ENCODE results near the gene ALAS1. TPM values are rescaled to one million over a fixed set of nuclear protein-coding genes. Genes with fewer than 3 reads are reported as not detected.

The ALAS1 gene
- total RNA-seq, 1 donor from 2014 or later = 78.9 TPM

- H3K36me3 ChIP-seq = peaks cover 34% of the 10 kb centered on the region
- DNase-seq = no peak
- peak overlapping the region; percentile 78 for H3K27ac ChIP-seq
- peaks cover 50% of the 10 kb centered on the region for H3K4me1 ChIP-seq
- no peaks in the 10 kb centered on the region for H3K27me3 ChIP-seq
- ATAC-seq = no peak
- intact Hi-C loops (cut with DNase I) = no loop called here
- H3K9me3 ChIP-seq = no peaks in the 10 kb centered on the region
- TF ChIP-seq CTCF (IDR thresholded peaks at IDR 0.05) = no peak
- H3K4me3 ChIP-seq = no peak overlapping the region
Observed at GRCh38 chr3:52217409-52217805, 19.4 kb downstream of the ALAS1 start.

GRCh38 chr3:52218026-52218425 lies 20.1 kb downstream of the ALAS1 start:
- no peak for TF ChIP-seq CTCF (IDR thresholded peaks at IDR 0.05)
- H3K4me1 ChIP-seq = peaks cover 50% of the 10 kb centered on the region
- no peaks in the 10 kb centered on the region for H3K9me3 ChIP-seq
- intact Hi-C loops (cut with DNase I) = no loop called here
- H3K4me3 ChIP-seq = no peak overlapping the region
- ATAC-seq (no peak), DNase-seq (no peak)
- H3K36me3 ChIP-seq = peaks cover 28% of the 10 kb centered on the region
- H3K27me3 ChIP-seq = no peaks in the 10 kb centered on the region
- peak overlapping the region; percentile 78 for H3K27ac ChIP-seq

GRCh38 chr3:52218454-52218853 lies 20.5 kb downstream of the ALAS1 start:
- DNase-seq = peak; percentile 60

GRCh38 chr3:52218937-52219650 lies 21.1 kb downstream of the ALAS1 start:
- H3K27ac ChIP-seq = peak overlapping the region; percentile 78
- DNase-seq = peak; percentile 79

More at GRCh38 chr3:52218454-52218853, 20.5 kb downstream of the ALAS1 start:
- ATAC-seq = no peak
- no peak for TF ChIP-seq CTCF (IDR thresholded peaks at IDR 0.05)
- peaks cover 50% of the 10 kb centered on the region for H3K4me1 ChIP-seq
- H3K9me3 ChIP-seq = no peaks in the 10 kb centered on the region
- H3K36me3 ChIP-seq = peaks cover 24% of the 10 kb centered on the region
- intact Hi-C loops (cut with DNase I) = no loop called here
- H3K27me3 ChIP-seq = no peaks in the 10 kb centered on the region
- no peak overlapping the region for H3K4me3 ChIP-seq
- H3K27ac ChIP-seq = peak overlapping the region; percentile 78

GRCh38 chr3:52220380-52221026 lies 22.5 kb downstream of the ALAS1 start:
- Histone ChIP-seq H3K9me3 (no peaks in the 10 kb centered on the region), H3K4me3 (no peak overlapping the region), H3K36me3 (peaks cover 3% of the 10 kb centered on the region), H3K27me3 (no peaks in the 10 kb centered on the region), H3K4me1 (peaks cover 50% of the 10 kb centered on the region), H3K27ac (no peak overlapping the region)
- intact Hi-C loops (cut with DNase I) = loop anchor here (5.0 kb wide), 1 partner anchor 117 kb away; no protein-coding TSS in a partner anchor
- peak; percentile 92 for DNase-seq
- peak; percentile 86 for ATAC-seq
- TF ChIP-seq CTCF (IDR thresholded peaks at IDR 0.05) = peak; percentile 93

More at GRCh38 chr3:52218937-52219650, 21.1 kb downstream of the ALAS1 start:
- Histone ChIP-seq H3K9me3 (no peaks in the 10 kb centered on the region), H3K27me3 (no peaks in the 10 kb centered on the region), H3K4me1 (peaks cover 50% of the 10 kb centered on the region), H3K4me3 (no peak overlapping the region), H3K36me3 (peaks cover 18% of the 10 kb centered on the region)
- peak; percentile 42 for ATAC-seq
- intact Hi-C loops (cut with DNase I) = no loop called here
- no peak for TF ChIP-seq CTCF (IDR thresholded peaks at IDR 0.05)

All from upper lobe of right lung (tissue), 1 donor.